GM10248 (cell line): ENCODE measurements around the gene ALOX15.

ENCODE experiments used
- CTCF ChIA-PET: fragments of 300-600 bp; sonication (Branson Sonifier 250); formaldehyde crosslinking; extraction: SDS; loops from one replicate; lab custom pipeline; 2021; ENCODE audit warnings: antibody characterized with exemption; lab: Yijun Ruan, JAX
- POLR2A ChIA-PET: fragments of 350-650 bp; sonication (Branson Sonifier 250); formaldehyde crosslinking; extraction: SDS; loops from one replicate; lab custom pipeline; 2020; ENCODE audit warnings: antibody characterized with exemption; lab: Yijun Ruan, JAX
- DNase-seq: peaks from one replicate; pipeline ENCODE4 v3.0.0; 2012; ENCODE audit errors: extremely low spot score
- TF ChIP-seq, protein P1 (sequence below): IDR thresholded peaks from 2 replicates; pipeline ENCODE4 v1.5.1; 2012; ENCODE audit warnings: mild to moderate bottlenecking, low read depth; ENCODE audit errors: extremely low read depth, missing control alignments, control extremely low read depth

The ALOX15 gene

DNA sequence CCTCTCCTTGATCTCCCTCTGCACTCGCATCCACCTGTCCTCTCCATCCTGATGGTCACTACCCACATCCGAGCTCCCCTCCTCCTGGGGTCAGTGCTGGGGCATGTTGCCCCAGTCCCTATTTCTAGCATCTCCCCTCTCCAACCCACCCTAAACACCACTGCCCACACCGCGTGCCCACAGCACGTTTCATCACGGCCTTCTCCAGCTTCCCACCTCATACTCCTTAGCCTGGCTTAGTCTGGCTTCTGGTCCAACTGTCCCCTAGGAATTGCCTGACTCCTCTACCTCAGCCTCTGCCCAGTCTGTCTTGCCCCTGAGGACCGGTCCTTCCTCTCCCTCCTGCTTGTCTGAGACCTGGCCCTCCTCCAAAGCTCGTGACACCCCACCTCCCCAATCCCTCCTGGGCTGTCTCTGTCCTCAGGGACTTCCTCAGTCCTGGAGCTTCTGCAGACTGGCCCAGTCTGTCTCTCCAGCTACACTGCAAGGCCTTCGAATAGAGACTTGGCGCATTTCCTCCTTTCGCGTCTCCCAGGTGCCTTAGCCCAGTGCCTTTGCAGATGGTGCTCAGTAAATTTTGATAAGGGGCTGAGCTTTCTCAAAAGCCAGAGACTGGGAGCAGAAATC is 4.9 kb downstream of the ALOX15 start:
- CTCF ChIA-PET = interaction anchor here (3.0 to 3.1 kb wide), 2 partner anchors 11 to 70 kb away, joined by 13 to 18 read pairs; no protein-coding TSS in a partner anchor
- POLR2A ChIA-PET = no interaction called here
- TF ChIP-seq, protein P1, sequence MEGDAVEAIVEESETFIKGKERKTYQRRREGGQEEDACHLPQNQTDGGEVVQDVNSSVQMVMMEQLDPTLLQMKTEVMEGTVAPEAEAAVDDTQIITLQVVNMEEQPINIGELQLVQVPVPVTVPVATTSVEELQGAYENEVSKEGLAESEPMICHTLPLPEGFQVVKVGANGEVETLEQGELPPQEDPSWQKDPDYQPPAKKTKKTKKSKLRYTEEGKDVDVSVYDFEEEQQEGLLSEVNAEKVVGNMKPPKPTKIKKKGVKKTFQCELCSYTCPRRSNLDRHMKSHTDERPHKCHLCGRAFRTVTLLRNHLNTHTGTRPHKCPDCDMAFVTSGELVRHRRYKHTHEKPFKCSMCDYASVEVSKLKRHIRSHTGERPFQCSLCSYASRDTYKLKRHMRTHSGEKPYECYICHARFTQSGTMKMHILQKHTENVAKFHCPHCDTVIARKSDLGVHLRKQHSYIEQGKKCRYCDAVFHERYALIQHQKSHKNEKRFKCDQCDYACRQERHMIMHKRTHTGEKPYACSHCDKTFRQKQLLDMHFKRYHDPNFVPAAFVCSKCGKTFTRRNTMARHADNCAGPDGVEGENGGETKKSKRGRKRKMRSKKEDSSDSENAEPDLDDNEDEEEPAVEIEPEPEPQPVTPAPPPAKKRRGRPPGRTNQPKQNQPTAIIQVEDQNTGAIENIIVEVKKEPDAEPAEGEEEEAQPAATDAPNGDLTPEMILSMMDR = no peak
- no peak for DNase-seq

DNA sequence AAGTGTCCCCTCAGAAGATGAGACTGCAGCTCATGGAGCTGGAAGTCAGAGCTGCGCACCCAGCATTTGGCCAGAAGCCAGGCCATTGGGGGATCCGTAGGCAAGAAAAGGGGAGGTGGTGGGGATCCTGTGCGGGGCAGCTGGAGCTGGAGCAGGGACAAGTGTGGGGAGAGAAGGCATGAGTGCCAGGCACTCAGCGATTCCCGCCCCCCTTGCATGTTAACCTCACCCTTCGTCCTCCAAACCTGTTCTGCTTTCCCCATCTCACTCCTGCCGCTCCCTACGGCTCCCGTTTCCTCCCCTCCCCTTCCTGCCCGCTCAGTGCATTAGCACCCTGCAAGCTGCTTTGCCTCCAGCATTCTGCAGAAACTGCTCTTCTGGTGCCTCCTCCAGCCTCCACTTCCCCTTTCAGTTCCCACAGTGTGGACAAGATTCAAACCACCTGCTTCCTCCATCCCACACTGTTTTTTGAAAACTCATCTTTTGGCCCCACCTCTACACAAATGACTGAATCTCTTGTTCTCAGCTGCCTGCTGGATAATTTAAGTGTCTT is 5.6 kb downstream of the ALOX15 start:
- DNase-seq = peak; percentile 67
- CTCF ChIA-PET = interaction anchor here (3.0 to 3.1 kb wide), 2 partner anchors 10 to 69 kb away, joined by 13 to 18 read pairs; no protein-coding TSS in a partner anchor
- TF ChIP-seq, protein P1 = no peak

DNA sequence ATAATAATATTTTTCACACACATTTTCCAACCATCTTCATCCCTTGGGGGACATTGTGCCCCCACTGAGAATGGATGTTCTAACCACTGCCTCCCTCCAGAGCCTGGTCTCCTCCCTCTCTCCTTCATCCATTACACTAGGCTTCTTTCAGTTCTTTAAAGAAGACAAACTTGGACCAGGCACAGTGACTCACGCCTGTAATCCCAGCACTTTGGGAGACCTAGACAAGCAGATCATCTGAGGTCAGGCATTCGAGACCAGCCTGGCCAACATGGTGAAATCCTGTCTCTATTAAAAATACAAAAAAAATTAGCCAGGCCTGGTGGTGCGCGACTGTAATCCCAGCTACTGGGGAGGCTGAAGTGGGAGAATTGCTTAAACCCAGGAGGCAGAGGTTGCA is 6.5 kb downstream of the ALOX15 start:
- TF ChIP-seq, protein P1 = no peak
- ChIA-PET POLR2A (no interaction called here), CTCF (interaction anchor here (2.3 to 3.1 kb wide), 3 partner anchors 9 to 68 kb away, joined by 12 to 18 read pairs (median 13); no protein-coding TSS in a partner anchor)
- DNase-seq = no peak

More for the DNA sequence above, 5.6 kb downstream of the ALOX15 start:
- POLR2A ChIA-PET = no interaction called here

DNA sequence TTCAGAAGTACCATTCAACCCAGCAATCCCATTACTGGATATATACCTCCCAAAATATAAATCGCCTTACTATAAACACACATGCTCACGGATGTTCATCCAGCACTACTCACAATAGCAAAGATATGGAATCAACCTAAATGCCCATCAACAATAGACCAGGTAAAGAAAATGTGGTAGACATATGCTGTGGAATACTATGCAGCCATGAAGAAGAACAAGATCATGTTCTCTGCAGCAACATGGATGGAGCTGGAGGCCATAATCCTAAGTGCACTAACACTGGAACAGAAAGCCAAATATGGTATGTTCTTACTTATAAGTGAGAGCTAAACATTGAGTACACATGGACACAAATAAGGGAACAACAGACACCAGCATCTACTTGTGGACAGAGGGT is 7.8 kb downstream of the ALOX15 start:
- ChIA-PET CTCF (interaction anchor here (1.1 to 2.9 kb wide), 4 partner anchors 8 to 67 kb away, joined by 3 to 12 read pairs (median 9); no protein-coding TSS in a partner anchor), POLR2A (no interaction called here)
- TF ChIP-seq, protein P1 = no peak
- DNase-seq = no peak

DNA sequence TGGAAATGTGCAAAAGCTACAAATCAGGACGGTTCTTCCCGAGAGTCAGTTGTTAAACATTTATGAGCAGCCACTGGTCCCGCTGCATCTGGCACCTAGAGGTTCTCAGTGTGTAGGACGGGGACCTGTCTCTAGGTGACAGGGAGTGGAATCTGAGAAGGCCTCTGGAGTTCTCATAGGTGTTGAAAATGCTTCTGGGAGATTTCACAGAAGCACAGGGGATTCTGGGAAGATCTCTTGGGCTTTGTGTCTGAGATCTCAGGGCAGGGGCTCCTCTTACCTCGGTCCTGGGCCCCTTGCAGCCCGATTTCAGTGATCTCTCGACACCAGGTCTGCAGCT is 8.9 kb downstream of the ALOX15 start:
- CTCF ChIA-PET = interaction anchor here (1.1 to 2.9 kb wide), 4 partner anchors 7 to 66 kb away, joined by 3 to 12 read pairs (median 9); no protein-coding TSS in a partner anchor
- TF ChIP-seq, protein P1 = no peak
- POLR2A ChIA-PET = no interaction called here
- no peak for DNase-seq

DNA sequence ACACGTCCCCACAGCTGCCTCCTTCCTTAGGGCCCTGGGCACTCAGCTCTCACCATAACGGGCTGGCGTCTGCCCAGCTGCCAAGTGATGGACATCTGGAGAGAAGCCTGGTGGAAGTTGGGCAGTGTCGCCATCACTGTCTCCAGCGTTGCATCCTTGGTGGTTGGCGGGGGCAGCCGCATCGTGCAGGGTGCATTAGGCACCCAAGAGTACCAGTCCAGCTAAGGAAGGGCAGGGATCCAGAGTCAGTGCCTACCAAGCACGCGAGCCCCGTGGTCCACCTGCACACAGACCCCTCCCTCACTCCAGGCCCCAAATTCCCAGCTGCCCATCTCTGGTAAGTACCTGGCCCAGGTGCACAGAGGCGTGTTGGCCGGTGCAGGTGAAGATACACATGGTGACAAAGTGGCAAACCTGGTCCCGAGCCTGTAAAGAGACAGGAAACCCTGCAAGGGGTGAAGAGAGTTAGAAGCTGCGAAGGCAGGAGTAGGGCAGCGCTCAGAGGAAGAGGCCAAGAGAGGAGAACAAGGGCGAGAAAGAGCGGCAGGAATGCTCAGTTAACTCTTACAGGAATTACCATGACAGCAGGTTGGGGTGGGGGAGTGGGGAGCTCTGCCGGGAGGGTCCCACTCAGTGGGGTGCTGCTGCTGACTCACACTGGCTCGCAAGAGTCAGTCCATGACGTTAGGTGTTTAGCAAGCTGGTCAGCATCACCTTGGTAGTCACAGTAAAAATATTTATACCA is 9.5 kb downstream of the ALOX15 start:
- TF ChIP-seq, protein P1 = no peak
- CTCF ChIA-PET = interaction anchor here (2.3 to 2.9 kb wide), 2 partner anchors 15 to 65 kb away, joined by 8 to 10 read pairs; no protein-coding TSS in a partner anchor
- DNase-seq = no peak
- POLR2A ChIA-PET = no interaction called here
